ENCODE results near the gene TPRN.

- TF ChIP-seq, protein P1, sequence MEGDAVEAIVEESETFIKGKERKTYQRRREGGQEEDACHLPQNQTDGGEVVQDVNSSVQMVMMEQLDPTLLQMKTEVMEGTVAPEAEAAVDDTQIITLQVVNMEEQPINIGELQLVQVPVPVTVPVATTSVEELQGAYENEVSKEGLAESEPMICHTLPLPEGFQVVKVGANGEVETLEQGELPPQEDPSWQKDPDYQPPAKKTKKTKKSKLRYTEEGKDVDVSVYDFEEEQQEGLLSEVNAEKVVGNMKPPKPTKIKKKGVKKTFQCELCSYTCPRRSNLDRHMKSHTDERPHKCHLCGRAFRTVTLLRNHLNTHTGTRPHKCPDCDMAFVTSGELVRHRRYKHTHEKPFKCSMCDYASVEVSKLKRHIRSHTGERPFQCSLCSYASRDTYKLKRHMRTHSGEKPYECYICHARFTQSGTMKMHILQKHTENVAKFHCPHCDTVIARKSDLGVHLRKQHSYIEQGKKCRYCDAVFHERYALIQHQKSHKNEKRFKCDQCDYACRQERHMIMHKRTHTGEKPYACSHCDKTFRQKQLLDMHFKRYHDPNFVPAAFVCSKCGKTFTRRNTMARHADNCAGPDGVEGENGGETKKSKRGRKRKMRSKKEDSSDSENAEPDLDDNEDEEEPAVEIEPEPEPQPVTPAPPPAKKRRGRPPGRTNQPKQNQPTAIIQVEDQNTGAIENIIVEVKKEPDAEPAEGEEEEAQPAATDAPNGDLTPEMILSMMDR (IDR thresholded peaks at IDR 0.05) = no peak
- no peak for TF ChIP-seq POLR2A (IDR thresholded peaks at IDR 0.05)
- TF ChIP-seq EP300 (IDR thresholded peaks at IDR 0.05) = no peak
Observed at GRCh38 chr9:137158625-137159024, 41.9 kb downstream of the TPRN start.
